OCI-LY7 (cell line): ENCODE measurements around the gene ADGRF1. TPM values are rescaled to one million over a fixed set of nuclear protein-coding genes. Genes with fewer than 3 reads are reported as not detected.

Experiments used
- BruUV-seq: library from RNA; stranded (reverse); fragments of 400-500 nt; replicated peaks from 2 replicates; lab custom pipeline; 2021; lab: Mats Ljungman, UMichigan
- CTCF ChIA-PET: fragments of 300-600 bp; sonication (Branson Sonifier 250); formaldehyde crosslinking; loops from one replicate; lab custom pipeline; 2022; ENCODE audit warnings: antibody characterized with exemption; ENCODE audit not compliant: unreplicated experiment; lab: Charles Lee
- POLR2A ChIA-PET: fragments of 300-600 bp; sonication (Branson Sonifier 250); formaldehyde crosslinking; loops from one replicate; lab custom pipeline; 2022; ENCODE audit warnings: antibody characterized with exemption; lab: Charles Lee
- DNase-seq: peaks from one replicate; pipeline ENCODE4 v3.0.0-alpha.2; 2015; ENCODE audit warnings: low spot score
- H2AFZ ChIP-seq: fragments of 200-600 bp; sonication (generic), shearing (Covaris generic); 2 replicates; pipeline ENCODE4 v1.6.1; 2014; ENCODE audit warnings: mild to moderate bottlenecking, antibody characterized with exemption, low read length, moderate library complexity
- H3K27ac ChIP-seq: fragments of 200-600 bp; sonication (generic); 2 replicates; pipeline ENCODE4 v1.5.1; 2014; ENCODE audit warnings: mixed run types, low read depth, mild to moderate bottlenecking, moderate library complexity, low read length, inconsistent platforms; ENCODE audit not compliant: poor library complexity, severe bottlenecking
- H3K36me3 ChIP-seq: fragments of 200-600 bp; sonication (generic); 2 replicates; pipeline ENCODE4 v1.6.1; 2014; ENCODE audit warnings: mild to moderate bottlenecking, antibody characterized with exemption, low read length, moderate library complexity, mixed read lengths; ENCODE audit not compliant: insufficient read depth
- H3K4me1 ChIP-seq: fragments of 200-600 bp; sonication (generic); 2 replicates; pipeline ENCODE4 v1.5.1; 2014; ENCODE audit warnings: mild to moderate bottlenecking, low read length; ENCODE audit not compliant: insufficient read depth, poor library complexity, severe bottlenecking
- H3K4me2 ChIP-seq: fragments of 200-600 bp; sonication (generic); 2 replicates; pipeline ENCODE4 v1.6.1; 2014; ENCODE audit warnings: mild to moderate bottlenecking, low read length
- H3K4me3 ChIP-seq: fragments of 200-600 bp; sonication (generic); 2 replicates; pipeline ENCODE4 v1.5.1; 2014; ENCODE audit warnings: mild to moderate bottlenecking, low read depth, low read length; ENCODE audit not compliant: poor library complexity, severe bottlenecking
- H3K79me2 ChIP-seq: fragments of 200-600 bp; sonication (generic); 2 replicates; pipeline ENCODE4 v1.6.1; 2016; ENCODE audit warnings: low read depth, mild to moderate bottlenecking, low read length, moderate library complexity, mixed read lengths; ENCODE audit not compliant: insufficient read depth
- H3K9me2 ChIP-seq: fragments of 200-600 bp; sonication (generic); 2 replicates; pipeline ENCODE4 v1.6.1; 2016; ENCODE audit warnings: mild to moderate bottlenecking, low read length, mixed read lengths; ENCODE audit not compliant: insufficient read depth
- H3K9me3 ChIP-seq: fragments of 200-600 bp; sonication (generic); 2 replicates; pipeline ENCODE4 v1.6.1; 2014; ENCODE audit warnings: mild to moderate bottlenecking, mixed run types, low read length, mixed read lengths
- H4K20me1 ChIP-seq: fragments of 200-600 bp; sonication (generic); 2 replicates; pipeline ENCODE4 v1.6.1; 2014; ENCODE audit warnings: mild to moderate bottlenecking, antibody characterized with exemption, low read length, moderate library complexity, mixed read lengths; ENCODE audit not compliant: insufficient read depth
- CTCF ChIP-seq: fragments of 200-600 bp; sonication (generic); conservative IDR thresholded peaks from 2 replicates; pipeline ENCODE4 v1.5.1; 2014; ENCODE audit warnings: mild to moderate bottlenecking, antibody characterized with exemption, low read length, moderate library complexity, mixed read lengths
- EZH2phosphoT487 ChIP-seq: fragments of 200-600 bp; sonication (generic); IDR thresholded peaks from 2 replicates; pipeline ENCODE4 v1.6.1; 2018; ENCODE audit warnings: low read depth, borderline replicate concordance, mild to moderate bottlenecking, mixed run types, antibody characterized with exemption, low read length, moderate library complexity, mixed read lengths
- intact Hi-C: fragments of 100-400 bp; cut with micrococcal nuclease; formaldehyde crosslinking; loops from one replicate; pipeline ENCODE4 v1.10.0; 2022; ENCODE audit not compliant: unreplicated experiment
- total RNA-seq, 2 experiments: library from RNA; depleted of rRNA in 1 of 2; stranded (reverse); fragments of >200 nt in 1 of 2; shearing (Covaris generic) in 1 of 2; gene quantifications; 2 replicates each; pipeline ENCODE4 v1.2.3, GENCODE V29; 2014 to 2022

The ADGRF1 gene
- total RNA-seq, 2 experiments from 2014 or later = not detected

- Histone ChIP-seq H3K36me3 (no peaks in the 10 kb centered on the region), H3K4me2 (no peak overlapping the region), H2AFZ (no peak overlapping the region), H3K4me3 (no peak overlapping the region), H3K4me1 (no peaks in the 10 kb centered on the region), H3K9me3 (no peaks in the 10 kb centered on the region), H3K79me2 (no peaks in the 10 kb centered on the region), H3K27ac (no peak overlapping the region), H4K20me1 (no peaks in the 10 kb centered on the region), H3K9me2 (no peaks in the 10 kb centered on the region)
- TF ChIP-seq CTCF (no peak), EZH2phosphoT487 (no peak)
- ChIA-PET CTCF (no interaction called here), POLR2A (interaction anchor here (1.3 kb wide), 1 partner anchor 12 kb away, joined by 3 read pairs; no protein-coding TSS in a partner anchor)
- intact Hi-C loops = no loop called here
- no TSS peak for BruUV-seq
- DNase-seq = no peak
These were observed 9.0 kb downstream of the ADGRF1 start for GRCh38 chr6:47032974-47033765.

- no peak for DNase-seq
- Histone ChIP-seq H3K36me3 (no peaks in the 10 kb centered on the region), H3K4me2 (no peak overlapping the region), H3K9me3 (no peaks in the 10 kb centered on the region), H3K79me2 (no peaks in the 10 kb centered on the region), H3K4me1 (no peaks in the 10 kb centered on the region), H2AFZ (no peak overlapping the region), H3K4me3 (no peak overlapping the region), H4K20me1 (no peaks in the 10 kb centered on the region), H3K9me2 (no peaks in the 10 kb centered on the region), H3K27ac (no peak overlapping the region)
- no TSS peak for BruUV-seq
- CTCF ChIA-PET = no interaction called here
- POLR2A ChIA-PET = interaction anchor here (0.7 to 1.3 kb wide), 4 partner anchors 9 to 38 kb away, joined by 3 to 4 read pairs (median 3); no protein-coding TSS in a partner anchor
- no peak for TF ChIP-seq CTCF
- TF ChIP-seq EZH2phosphoT487 = no peak
- intact Hi-C loops = no loop called here
These were observed 10.5 kb downstream of the ADGRF1 start for GRCh38 chr6:47031656-47032055.
